Measurements from ENCODE around the gene DKKL1.
A peak's percentile ranks its signal among the peaks of the same experiment; 100 is the strongest.

The DKKL1 gene

GRCh38 chr19:49422407-49423070, 58.9 kb downstream of the DKKL1 start:
- peak; percentile 35 for DNase-seq

- no peak for DNase-seq
These were observed 59.7 kb downstream of the DKKL1 start, which contains the start of gene PTH2 for GRCh38 chr19:49423071-49423984. TSS of gene PTH2 (minus strand) at chr19:49423441. CDS start at chr19:49423339, 102 bp downstream.

GRCh38 chr19:49423985-49424303, 60.3 kb downstream of the DKKL1 start:
- DNase-seq: no peak

Measured in fibroblast of skin of scalp (primary cell).